Endothelial cell of umbilical vein (primary cell): ENCODE measurements around the gene LURAP1L. TPM values are rescaled to one million over a fixed set of nuclear protein-coding genes. Genes with fewer than 3 reads are reported as not detected.
A peak's percentile ranks its signal among the peaks of the same experiment; 100 is the strongest.

Experiments
- Bru-seq: library from RNA; stranded (reverse); fragments of 400-500 nt; gene quantifications from one replicate; lab custom pipeline; 2021; lab: Mats Ljungman, UMichigan
- BruChase-seq, 2 experiments: library from RNA; stranded (reverse); fragments of 400-500 nt; gene quantifications; one replicate each; lab custom pipeline; 2021; lab: Mats Ljungman, UMichigan
- BruUV-seq: library from RNA; stranded (reverse); fragments of 400-500 nt; replicated peaks from 2 replicates; lab custom pipeline; 2021; lab: Mats Ljungman, UMichigan
- CTCF ChIA-PET: fragments of 300-600, 350-600 bp; sonication (Branson Sonifier 250); formaldehyde crosslinking; loops from one replicate; lab custom pipeline; 2021; ENCODE audit warnings: antibody characterized with exemption, inconsistent platforms; lab: Charles Lee
- POLR2A ChIA-PET: fragments of 300-600, 350-600 bp; sonication (Branson Sonifier 250); formaldehyde crosslinking; loops from one replicate; lab custom pipeline; 2021; ENCODE audit warnings: antibody characterized with exemption, inconsistent platforms; lab: Charles Lee
- DNase-seq: peaks from one replicate; pipeline ENCODE4 v3.0.0-alpha.2; 2011; ENCODE audit warnings: low read depth, low spot score
- FAIRE-seq: peaks from 2 replicates; lab custom pipeline; 2011; peaks lifted over from hg19 to GRCh38; lab: Jason Lieb, UNC
- H2AFZ ChIP-seq: 2 replicates; pipeline ENCODE4 v1.6.0; 2012; ENCODE audit warnings: low read depth, low read length, control low read depth, inconsistent platforms
- H3K27ac ChIP-seq: 2 replicates; pipeline ENCODE4 v1.5.1; 2011; ENCODE audit warnings: low read depth, mild to moderate bottlenecking, control low read depth, low read length, moderate library complexity; ENCODE audit not compliant: insufficient read depth
- H3K27me3 ChIP-seq, 2 experiments: 2 replicates each; pipeline versions ENCODE4 v1.6.0 to v1.6.1; 2011; ENCODE audit warnings: low read length in 2 of 2, mixed read lengths in 1 of 2; ENCODE audit not compliant: control insufficient read depth in 2 of 2, insufficient read depth in 2 of 2
- H3K36me3 ChIP-seq, 2 experiments: 2 replicates in 1 of 2; 3 replicates in 1 of 2; pipeline ENCODE4 v1.5.1; 2011; ENCODE audit warnings: low read length in 2 of 2, mild to moderate bottlenecking in 1 of 2, moderate library complexity in 1 of 2; ENCODE audit not compliant: control insufficient read depth in 2 of 2, insufficient read depth in 2 of 2; ENCODE audit errors: extremely low read depth in 1 of 2
- H3K4me1 ChIP-seq: 3 replicates; pipeline ENCODE4 v1.5.1; 2011; ENCODE audit warnings: mild to moderate bottlenecking, low read length; ENCODE audit not compliant: control insufficient read depth, insufficient read depth; ENCODE audit errors: extremely low read depth
- H3K4me2 ChIP-seq: 2 replicates; pipeline ENCODE4 v1.6.1; 2011; ENCODE audit warnings: low read length, control low read depth, mixed read lengths; ENCODE audit not compliant: insufficient read depth
- H3K4me3 ChIP-seq, 3 experiments: fragments of 200-600 bp in 1 of 3; sonication (generic), shearing (Covaris generic) in 1 of 3; replicated peaks in 1 of 3; 2 replicates each; pipeline ENCODE4 v1.5.1; 2011 to 2016; ENCODE audit warnings: control low read depth in 3 of 3, low read length in 3 of 3, mild to moderate bottlenecking in 2 of 3, inconsistent platforms in 1 of 3, low read depth in 1 of 3, moderate library complexity in 1 of 3; ENCODE audit not compliant: insufficient read depth in 1 of 3
- H3K79me2 ChIP-seq: 2 replicates; pipeline ENCODE4 v1.6.0; 2012; ENCODE audit warnings: low read length, inconsistent platforms; ENCODE audit not compliant: control insufficient read depth, insufficient read depth
- H3K9ac ChIP-seq: replicated peaks from 2 replicates; pipeline ENCODE3; 2011; ENCODE audit warnings: low read length, control low read depth; ENCODE audit not compliant: insufficient read depth; ENCODE audit errors: extremely low read depth
- H3K9me1 ChIP-seq: replicated peaks from 3 replicates; pipeline ENCODE4 v1.6.0; 2011; ENCODE audit warnings: mild to moderate bottlenecking, low read length; ENCODE audit not compliant: control insufficient read depth, insufficient read depth; ENCODE audit errors: extremely low read depth
- H3K9me3 ChIP-seq: replicated peaks from 2 replicates; pipeline ENCODE4 v1.5.1; 2012; ENCODE audit warnings: low read length, inconsistent platforms; ENCODE audit not compliant: control insufficient read depth, insufficient read depth
- H4K20me1 ChIP-seq: replicated peaks from 2 replicates; pipeline ENCODE3; 2011; ENCODE audit warnings: mild to moderate bottlenecking, low read length; ENCODE audit not compliant: control insufficient read depth, insufficient read depth; ENCODE audit errors: extremely low read depth
- CTCF ChIP-seq, 2 donors: IDR thresholded peaks; 1 replicate in 1 of 2; 2 replicates in 1 of 2; pipeline ENCODE4 v1.5.1; 2011; ENCODE audit warnings: low read length in 2 of 2, mild to moderate bottlenecking in 2 of 2, moderate library complexity in 2 of 2, control low read depth in 1 of 2, inconsistent platforms in 1 of 2, low read depth in 1 of 2; ENCODE audit not compliant: insufficient read depth in 1 of 2; ENCODE audit errors: extremely low read depth in 1 of 2
- EZH2 ChIP-seq: IDR thresholded peaks from 2 replicates; pipeline ENCODE4 v1.6.1; 2012; ENCODE audit warnings: borderline replicate concordance, low read depth, mild to moderate bottlenecking, moderate library complexity, low read length, inconsistent platforms; ENCODE audit not compliant: severe bottlenecking
- GATA2 ChIP-seq: IDR thresholded peaks from 2 replicates; pipeline ENCODE4 v1.7.0; 2011; ENCODE audit warnings: low read depth, mild to moderate bottlenecking, moderate library complexity, mixed read lengths, low read length; ENCODE audit not compliant: insufficient read length, insufficient read depth
- JUN ChIP-seq: IDR thresholded peaks from 2 replicates; pipeline ENCODE4 v1.6.1; 2011; ENCODE audit warnings: borderline replicate concordance, low read depth; ENCODE audit not compliant: insufficient read length, insufficient read depth
- dilution Hi-C: fragments of 300-500 bp; cut with MboI; formaldehyde crosslinking; loops from one replicate; pipeline ENCODE4 v1.15.0; 2019; ENCODE audit warnings: low sequenced_read_pairs; ENCODE audit not compliant: extremely low pct_ligation_motif_present
- intact Hi-C: fragments of 100-400 bp; cut with micrococcal nuclease; formaldehyde crosslinking; loops from one replicate; pipeline ENCODE4 v1.10.0; 2022
- long read RNA-seq: library from polyadenylated mRNA; stranded (forward); transcript quantifications from one replicate; pipeline ENCODE4 v2.0.0, GENCODE V29; 2021
- polyA minus RNA-seq, 3 experiments: library from RNA; depleted of rRNA, polyadenylated mRNA; stranded (reverse); fragments of >200 nt; gene quantifications; 1 replicate in 1 of 3; 2 replicates in 2 of 3; pipeline ENCODE4 v1.2.3, GENCODE V29; 2011
- polyA plus RNA-seq, 4 experiments: library from polyadenylated mRNA; depleted of rRNA in 3 of 4; stranded (reverse) in 3 of 4; unstranded in 1 of 4; fragments of >200 nt; gene quantifications; 2 replicates each; pipeline versions ENCODE4 v1.2.1 to v1.2.3, GENCODE V29; 2011 to 2012; ENCODE audit warnings: missing spikeins in 1 of 4
- total RNA-seq: library from RNA; stranded (reverse); gene quantifications from 2 replicates; pipeline ENCODE4 v1.2.3, GENCODE V29; 2021

Gene LURAP1L
- total RNA-seq (1.3 and 3.3 TPM in 2 replicates), polyA plus RNA-seq (1.4 and 1.5 TPM in 2 replicates), polyA minus RNA-seq (2.4 and 3.0 TPM in 2 replicates), Bru-seq, nascent RNA (percentile 54 among the genes with signal in this experiment), BruChase-seq, experiment 1, labeled RNA remaining after a 6-hour chase (percentile 32 among the genes with signal in this experiment), BruChase-seq, experiment 2, labeled RNA remaining after a 2-hour chase (percentile 45 among the genes with signal in this experiment)
- polyA plus RNA-seq (2011; cell fraction: cytosol; rRNA removed), result 1.2 and 1.3 TPM in 2 replicates
- polyA plus RNA-seq (2011; cell fraction: nucleus; rRNA removed), result 3.0 TPM in 2 replicates
- 1.4 and 1.8 TPM in 2 replicates for polyA plus RNA-seq (2012)
- polyA minus RNA-seq (2011; cell fraction: cytosol; rRNA and poly(A)+ RNA removed), result 3.5 TPM
- 4.7 and 5.1 TPM in 2 replicates for polyA minus RNA-seq (2011; cell fraction: nucleus; rRNA and poly(A)+ RNA removed)
- long read RNA-seq, transcript LURAP1L-201 (2 exons, 1,753 nt), result major isoform, 5 of 19 reads
- long read RNA-seq, partial matches to known transcripts, result 0 of 19 reads
- long read RNA-seq, other reads (novel, unspliced or antisense), result 13 of 19 reads

- peak; percentile 73 for DNase-seq
- POLR2A ChIA-PET, result no interaction called here
Observed at GRCh38 chr9:12774861-12775678, at the start of gene LURAP1L. Gene LURAP1L (plus strand): TSS chr9:12775020. CDS start chr9:12775716, 696 bp downstream.

More at GRCh38 chr9:12774861-12775678, at the start of gene LURAP1L:
- intact Hi-C loops, result loop anchor here (1.0 to 5.0 kb wide), 3 partner anchors 52 to 312 kb away; no protein-coding TSS in a partner anchor
- Histone ChIP-seq H3K36me3 (no peaks in the 10 kb centered on the region), H3K4me1 (peaks cover 2% of the 10 kb centered on the region), H3K4me2 (peak within 1 kb of the TSS; percentile 98), H3K27ac (peak within 1 kb of the TSS; percentile 27), H3K79me2 (no peaks in the 10 kb centered on the region), H4K20me1 (no peaks in the 10 kb centered on the region), H3K27me3 (no peaks in the 10 kb centered on the region), H3K9me3 (no peaks in the 10 kb centered on the region), H3K9ac (peak within 1 kb of the TSS; percentile 80), H2AFZ (peak within 1 kb of the TSS; percentile 89), H3K4me3 (peak within 1 kb of the TSS; percentile 66 to 97 (median 94)), H3K9me1 (no peaks in the 10 kb centered on the region)
- CTCF ChIA-PET, result interaction anchor here (0.8 to 4.6 kb wide), 17 partner anchors 9 to 110 kb away, joined by 3 to 36 read pairs (median 8); no protein-coding TSS in a partner anchor
- no peak for TF ChIP-seq EZH2
- TF ChIP-seq CTCF (IDR thresholded peaks at IDR 0.05; ENCODE audit: extremely low read depth in 1 of 2, insufficient read depth in 1 of 2, low read depth in 1 of 2, low read length in 2 of 2), result no peak
- TF ChIP-seq JUN, result no peak
- peak; percentile 17 for TF ChIP-seq GATA2
- BruUV-seq, result TSS peak; percentile 85
- peak; percentile 96 for FAIRE-seq
- dilution Hi-C loops, result no loop called here
